ENCODE measurements around the gene YPEL3.

DNA sequence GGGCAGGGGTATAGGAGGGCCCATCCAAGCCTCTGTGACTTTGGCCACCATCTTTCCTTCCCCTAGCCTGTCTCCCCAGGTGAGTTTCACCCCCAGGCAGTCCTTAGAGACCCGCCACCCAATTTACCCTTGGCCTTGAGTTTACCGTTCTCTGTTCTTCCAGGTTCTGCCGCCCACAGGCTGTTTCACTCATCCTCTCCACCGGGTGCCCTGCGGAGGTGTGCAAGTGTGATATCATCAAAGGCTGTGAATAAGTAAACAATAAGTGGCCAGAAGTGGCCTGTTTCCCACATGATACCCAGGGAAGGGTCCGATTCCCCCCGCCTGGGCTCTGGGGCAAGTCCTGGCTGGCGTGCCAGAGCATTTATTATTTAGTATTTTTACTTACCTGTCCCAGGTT, 49.8 kb downstream of the YPEL3 start:
- TF ChIP-seq, protein P1, sequence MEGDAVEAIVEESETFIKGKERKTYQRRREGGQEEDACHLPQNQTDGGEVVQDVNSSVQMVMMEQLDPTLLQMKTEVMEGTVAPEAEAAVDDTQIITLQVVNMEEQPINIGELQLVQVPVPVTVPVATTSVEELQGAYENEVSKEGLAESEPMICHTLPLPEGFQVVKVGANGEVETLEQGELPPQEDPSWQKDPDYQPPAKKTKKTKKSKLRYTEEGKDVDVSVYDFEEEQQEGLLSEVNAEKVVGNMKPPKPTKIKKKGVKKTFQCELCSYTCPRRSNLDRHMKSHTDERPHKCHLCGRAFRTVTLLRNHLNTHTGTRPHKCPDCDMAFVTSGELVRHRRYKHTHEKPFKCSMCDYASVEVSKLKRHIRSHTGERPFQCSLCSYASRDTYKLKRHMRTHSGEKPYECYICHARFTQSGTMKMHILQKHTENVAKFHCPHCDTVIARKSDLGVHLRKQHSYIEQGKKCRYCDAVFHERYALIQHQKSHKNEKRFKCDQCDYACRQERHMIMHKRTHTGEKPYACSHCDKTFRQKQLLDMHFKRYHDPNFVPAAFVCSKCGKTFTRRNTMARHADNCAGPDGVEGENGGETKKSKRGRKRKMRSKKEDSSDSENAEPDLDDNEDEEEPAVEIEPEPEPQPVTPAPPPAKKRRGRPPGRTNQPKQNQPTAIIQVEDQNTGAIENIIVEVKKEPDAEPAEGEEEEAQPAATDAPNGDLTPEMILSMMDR (IDR thresholded peaks at IDR 0.05; ENCODE audit: insufficient read depth, low read length) = no peak
- TF ChIP-seq POLR2AphosphoS5 (IDR thresholded peaks at IDR 0.05; ENCODE audit: low read depth) = no peak
- TF ChIP-seq SPI1 (IDR thresholded peaks at IDR 0.05; ENCODE audit: borderline replicate concordance, low read depth) = no peak

All from HL-60 (cell line).